DMS153 treated with DMSO at 0.1 percent for 48 hours (cell line): Measurements from ENCODE around the gene SMG7.

ENCODE experiments used
- DNase-seq: peaks from one replicate; lab custom pipeline; 2025; ENCODE audit not compliant: unreplicated experiment; lab: John Stamatoyannopoulos, UW

The SMG7 gene

DNA sequence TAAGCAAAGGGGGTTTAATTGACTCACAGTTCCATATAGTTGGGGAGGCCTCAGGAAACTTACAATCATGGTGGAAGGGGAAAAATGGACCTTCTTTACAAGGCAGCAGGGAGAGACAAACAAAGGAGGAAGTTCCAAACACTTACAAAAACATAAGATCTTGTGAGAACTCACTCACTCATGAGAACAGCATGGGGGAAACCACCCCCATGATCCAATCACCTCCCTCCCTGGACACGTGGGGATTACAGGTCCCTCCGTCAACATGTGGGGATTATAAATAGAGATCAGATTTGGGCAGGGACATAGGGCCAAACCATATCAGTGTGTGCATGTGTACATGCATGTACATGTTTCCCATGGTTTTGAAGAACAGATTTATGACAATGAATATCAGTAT is 5.5 kb upstream of the SMG7 start:
- no peak for DNase-seq

DNA sequence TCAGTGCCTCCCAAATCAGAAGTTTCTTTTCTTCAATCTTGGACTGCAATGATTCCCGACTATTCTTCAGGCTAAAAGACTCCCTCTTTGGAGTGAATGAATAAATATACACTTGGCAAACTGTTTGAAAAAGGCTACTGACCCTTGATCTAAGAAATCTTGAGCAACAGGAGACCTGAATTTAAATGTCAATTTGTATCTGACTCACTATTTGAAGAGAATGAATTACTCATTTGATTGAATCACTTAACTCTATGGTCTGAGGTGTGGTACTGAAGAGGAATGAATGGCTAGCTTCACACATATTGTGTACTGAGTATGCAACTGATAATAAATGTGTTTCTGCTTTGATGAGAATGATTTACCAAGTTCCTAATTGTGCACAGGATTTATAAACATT is 4.6 kb upstream of the SMG7 start:
- DNase-seq: no peak

DNA sequence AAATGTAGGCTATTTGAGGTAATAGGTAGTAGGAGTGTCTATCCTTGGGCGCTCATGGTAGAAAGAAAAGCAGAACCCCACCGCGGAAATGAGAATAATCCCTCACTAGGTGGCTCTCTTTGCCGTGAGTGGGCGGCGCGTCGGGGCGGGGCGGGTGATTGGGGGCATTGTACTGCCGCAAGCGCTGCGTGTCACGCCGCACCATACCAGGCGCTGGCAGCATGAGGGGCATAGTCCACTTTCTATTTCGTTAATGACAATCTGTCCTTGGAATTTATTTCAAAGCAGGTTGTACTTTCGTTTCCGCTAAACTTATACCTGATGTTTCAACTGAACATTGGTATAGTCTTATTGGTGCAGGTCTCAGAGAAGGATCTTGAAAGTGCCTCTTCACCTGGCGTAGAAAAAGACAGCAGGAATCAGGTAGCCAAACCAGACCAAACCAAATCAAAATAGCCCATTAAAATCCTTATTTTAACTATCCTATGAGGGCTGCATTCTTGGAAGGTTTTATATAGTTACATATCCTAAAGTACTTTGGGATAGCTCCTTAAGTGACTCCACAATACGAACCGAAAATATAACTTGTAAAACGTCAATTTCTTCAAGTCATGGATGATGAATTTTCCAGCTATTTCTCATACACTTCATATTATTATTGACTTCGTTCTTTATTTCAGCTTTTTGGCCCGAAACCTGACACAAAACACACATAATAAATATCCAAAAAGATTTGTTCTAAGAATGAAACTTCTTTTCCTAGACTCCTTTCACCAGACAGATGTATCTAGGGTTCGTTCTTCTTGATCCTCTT is 1.9 kb upstream of the SMG7 start:
- DNase-seq: peak; percentile 89

DNA sequence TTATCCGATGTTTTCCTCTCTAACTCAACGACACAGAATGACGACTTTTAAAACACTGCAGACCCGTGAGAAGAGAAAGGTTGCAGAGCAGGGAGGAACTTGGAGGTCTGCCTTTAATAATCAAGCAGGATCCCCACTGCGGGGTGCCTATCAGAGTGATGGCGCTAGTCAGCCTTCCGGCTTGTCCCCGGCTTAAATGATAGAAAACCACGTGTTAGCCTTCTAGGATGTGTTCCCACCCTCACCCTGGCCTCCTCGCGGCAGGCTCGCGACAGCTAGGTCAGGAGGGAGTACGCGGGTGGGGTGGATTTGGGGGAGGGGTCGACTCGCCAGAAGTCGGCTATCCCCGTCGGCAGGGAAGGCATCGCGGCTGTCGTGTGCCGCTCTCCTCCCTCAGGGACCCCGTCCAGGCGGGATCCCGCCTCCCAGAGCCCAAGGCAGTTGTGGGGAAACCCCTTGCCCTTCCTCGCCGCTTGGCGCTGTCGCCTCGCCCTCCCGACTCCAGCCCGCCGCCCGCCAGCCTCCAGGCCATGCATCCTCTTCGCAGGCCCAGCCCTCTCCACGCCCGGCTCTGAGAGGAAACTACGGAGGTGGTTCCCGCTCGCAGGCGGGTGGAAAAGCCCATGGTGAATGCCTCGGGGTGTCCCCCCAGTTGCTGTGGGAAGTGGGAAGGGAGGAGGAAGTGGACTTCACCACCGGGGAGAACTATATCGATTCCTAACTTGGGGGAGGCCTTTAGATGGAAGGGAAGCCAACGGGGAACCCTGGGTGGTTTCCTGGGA is 1.1 kb upstream of the SMG7 start:
- peak; percentile 93 for DNase-seq

DNA sequence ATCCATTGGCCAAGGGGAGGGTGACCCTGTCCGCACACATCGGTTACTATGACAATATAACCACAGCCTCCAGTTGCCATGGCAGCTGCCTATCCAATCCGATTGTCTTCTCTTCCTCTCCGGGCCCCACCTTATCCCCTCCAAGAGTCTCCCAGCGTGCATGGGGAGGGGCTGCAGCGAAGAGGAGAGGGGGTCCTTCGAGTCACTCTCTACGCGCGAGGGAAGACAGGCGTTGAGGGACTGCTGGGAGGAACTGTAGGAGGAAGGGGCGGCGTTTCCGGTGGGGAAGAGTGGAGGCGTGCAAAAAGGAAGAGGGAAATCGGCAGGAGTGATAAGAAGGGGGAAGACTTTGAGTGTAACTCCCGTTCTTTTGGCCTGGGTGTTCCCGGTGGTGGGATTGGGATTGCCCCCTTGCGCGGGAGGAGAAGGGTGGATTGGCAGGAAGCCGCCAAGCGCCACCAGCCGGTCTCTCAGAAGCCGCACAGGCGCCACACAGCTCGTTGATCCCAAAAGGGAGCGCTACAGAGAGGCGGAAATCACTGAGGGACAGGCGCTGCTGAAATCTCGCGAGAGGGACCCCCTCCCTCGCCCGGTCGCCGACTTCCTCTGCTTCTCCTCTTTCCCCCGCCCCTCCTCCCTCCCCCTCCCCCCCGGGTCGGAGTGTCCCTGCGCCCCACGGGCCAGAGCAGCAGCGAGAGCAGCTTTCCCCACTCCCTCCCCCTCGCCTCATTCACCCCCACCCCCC is 384 bp upstream of the SMG7 start:
- peak; percentile 99 for DNase-seq

DNA sequence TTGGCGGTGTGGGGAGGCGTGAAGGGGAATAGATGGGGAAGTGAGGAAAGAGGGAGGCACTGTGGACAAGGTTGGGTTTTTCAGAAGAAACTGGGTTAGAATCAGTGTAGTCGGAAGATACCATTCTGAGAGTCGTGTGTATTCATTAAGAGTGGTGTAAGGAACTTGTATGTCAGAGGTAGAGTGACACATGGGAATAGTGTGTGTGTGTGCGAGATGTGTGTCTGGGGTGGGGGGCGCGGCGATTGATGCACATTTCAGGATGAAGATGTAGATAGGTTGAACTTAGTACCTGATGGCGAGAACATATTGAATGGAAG is 878 bp downstream of the SMG7 start:
- DNase-seq: no peak

DNA sequence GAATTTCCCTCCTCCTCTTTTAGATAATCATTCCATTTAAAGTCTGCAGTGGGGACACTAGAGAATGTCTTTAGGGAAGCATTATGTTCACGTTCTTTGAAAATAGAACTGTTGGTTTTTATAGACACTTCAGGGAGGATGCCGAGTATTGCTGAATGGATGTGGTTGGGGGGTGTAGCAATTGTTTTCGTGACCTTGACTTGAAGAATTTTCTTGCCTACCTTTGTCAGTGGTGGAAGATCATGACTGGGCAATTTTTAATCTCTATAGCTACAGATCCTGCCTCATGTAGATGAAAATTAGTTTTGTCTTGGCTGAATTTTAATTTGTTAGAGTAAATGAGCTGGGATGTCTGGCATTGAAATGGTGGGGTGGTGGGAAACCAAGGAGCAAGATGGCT is 3.8 kb downstream of the SMG7 start:
- DNase-seq: no peak

DNA sequence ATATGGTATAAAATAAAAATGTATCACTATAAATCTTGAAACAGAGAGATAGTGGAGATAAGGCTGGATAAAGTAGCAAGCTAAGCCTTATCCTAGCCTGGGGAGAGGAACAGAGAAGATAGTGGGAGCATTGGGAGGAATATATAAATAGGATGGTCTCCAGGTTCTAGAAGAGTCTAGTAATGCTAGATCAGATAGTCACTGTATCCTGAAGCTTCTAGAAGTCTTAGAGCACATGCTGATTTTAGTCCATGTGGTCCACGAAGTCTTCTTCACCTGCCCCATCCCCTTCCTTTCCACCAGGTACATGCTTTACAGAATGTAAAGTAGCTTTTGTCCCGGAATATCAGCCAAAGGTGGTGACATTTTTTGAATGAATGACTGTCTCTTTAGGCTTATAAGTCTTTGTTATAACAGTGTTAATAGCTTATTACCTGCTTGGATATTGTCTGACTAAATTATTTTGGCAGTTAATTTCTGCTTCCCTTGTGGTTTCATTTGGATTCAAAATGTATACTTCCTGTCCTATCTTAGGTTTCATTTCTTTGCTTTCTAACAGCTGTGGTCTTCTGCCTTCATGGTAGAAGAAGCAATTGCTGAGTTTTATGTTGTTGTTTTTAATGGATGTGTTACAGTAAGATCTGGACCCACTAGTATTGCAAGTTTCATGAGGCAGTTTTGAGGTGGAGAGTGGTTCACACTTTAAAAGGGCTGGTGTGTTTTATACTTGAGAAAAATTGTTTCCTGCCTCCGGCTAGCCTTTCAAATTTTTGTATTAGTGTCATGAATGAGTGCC is 5.9 kb downstream of the SMG7 start:
- no peak for DNase-seq

DNA sequence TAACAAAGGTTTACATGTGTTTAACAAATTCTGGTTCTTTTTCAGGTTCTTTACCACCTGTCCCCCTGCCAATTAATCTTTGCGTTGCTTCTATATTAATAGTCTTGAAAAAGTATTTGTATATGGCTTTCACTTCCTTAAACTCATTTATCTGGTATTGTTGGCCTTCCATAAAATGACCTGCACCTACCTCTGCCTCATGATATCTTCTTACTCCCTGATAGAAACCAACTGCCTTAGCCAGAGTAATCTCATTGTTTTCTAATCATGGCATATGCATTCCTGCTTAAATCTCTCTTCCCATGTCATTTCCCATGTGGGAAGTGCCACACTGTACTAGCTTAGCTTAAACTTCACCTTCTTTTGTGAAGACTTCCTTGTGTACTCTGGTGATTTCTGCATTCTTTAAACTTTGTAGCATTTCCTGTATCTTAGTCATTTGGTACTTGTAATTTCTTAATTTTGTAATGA is 8.7 kb downstream of the SMG7 start:
- DNase-seq: no peak

DNA sequence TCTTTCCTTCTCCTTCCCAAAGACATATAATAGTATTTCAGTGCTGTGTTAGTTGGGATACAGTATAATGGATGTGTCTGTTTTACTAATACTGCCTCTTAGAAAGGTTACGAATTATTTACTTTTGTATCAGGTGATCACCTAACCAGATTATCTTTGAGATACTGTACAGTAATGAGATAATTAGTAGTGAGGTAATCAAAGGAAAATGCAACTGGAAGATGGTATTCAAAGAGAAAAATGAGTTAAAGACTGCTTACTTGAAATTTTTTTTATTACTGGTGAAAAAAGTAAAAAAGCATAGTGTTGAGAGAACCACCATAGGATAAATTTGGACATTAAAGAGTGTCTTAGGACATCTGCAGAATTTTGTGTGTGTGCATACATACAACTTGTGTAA is 10.9 kb downstream of the SMG7 start:
- DNase-seq: no peak

DNA sequence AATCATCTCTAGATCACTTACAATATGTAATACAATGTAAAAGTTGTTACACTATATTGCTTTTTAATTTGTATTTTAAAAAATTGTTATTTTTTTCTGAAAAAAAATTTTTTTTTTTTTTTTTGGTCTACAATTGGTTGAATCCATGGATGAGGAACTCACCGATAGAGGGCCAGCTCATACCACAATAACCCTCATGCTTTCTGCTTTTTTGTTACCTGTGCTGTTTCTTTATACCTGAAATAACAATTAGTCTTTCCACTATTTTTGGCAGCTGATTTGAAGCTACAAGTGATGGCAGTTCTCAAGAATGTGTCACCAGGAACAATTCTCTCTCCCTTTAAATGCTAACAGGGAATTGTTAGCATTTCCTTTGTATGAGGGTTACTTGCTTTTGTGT is 12.0 kb downstream of the SMG7 start:
- no peak for DNase-seq

DNA sequence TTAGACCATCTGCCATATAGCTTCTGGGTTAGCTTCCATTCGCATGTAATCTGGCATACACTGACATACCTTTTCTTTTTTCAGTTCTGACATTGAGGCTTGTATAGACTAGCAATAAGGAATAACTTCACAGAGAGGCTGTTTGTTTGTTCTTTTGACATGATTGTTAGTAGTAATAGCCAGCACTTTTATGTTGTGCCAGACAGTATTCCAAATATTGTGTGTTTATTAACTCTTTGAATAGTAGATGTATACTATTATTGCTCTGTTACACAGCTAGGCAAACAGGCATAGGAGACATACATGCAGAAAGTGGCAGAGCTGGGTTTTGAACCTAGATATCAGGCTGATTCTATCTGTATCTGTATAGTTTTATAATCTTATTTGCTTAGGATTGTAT is 12.6 kb downstream of the SMG7 start:
- DNase-seq: no peak

DNA sequence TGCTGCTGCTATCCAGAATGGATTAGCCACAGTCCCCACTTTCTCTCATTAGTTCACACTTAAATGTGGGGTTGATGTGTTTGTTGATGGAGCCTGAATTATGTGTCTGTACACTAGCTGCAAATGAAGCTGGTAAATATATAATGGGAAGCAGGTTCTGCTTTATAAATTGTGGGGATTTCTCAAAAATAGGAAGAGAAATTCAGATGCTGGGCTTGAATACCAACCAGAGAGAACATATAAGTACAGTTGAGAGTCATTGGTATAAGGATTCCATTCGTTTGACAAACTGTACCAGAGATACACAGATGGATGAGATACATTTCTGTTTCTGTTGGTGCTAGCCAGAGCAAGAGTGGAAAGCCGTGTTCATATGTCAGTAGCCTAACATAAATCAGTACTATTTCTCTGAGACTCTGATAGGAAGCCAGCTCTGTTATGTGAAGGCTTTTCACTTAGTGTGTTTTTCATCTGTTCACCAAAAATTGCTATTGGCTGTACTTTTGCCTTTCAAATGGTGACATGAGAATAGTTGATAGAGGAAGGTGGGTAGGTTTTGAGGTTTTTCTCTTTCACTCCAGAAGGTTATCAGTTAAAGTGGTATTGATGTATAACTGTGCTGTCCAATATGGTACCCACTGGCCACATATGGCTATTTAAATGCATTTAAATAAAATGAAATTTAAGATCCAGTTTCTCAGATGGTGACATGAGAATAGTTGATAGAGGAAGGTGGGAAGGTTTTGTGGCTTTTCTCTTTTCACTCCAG is 15.6 kb downstream of the SMG7 start:
- DNase-seq: no peak

DNA sequence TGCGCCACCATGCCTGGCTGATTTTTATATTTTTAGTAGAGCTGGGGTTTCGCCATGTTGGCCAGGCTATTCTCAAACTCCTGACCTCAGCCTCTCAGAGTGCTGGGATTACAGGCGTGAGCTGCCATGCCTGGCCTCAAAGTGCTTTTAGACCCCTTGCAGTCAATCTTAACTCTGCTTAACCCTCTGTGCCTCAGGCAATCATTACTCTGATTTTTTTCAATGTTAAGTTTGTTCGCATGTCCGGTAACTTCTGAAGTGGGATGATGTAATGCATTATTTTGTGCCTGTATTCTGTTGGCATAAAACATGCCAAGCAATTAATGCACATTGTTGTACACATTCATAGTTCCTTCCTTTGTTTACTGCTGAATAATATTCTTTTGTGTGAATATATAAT is 18.6 kb downstream of the SMG7 start:
- DNase-seq: no peak

DNA sequence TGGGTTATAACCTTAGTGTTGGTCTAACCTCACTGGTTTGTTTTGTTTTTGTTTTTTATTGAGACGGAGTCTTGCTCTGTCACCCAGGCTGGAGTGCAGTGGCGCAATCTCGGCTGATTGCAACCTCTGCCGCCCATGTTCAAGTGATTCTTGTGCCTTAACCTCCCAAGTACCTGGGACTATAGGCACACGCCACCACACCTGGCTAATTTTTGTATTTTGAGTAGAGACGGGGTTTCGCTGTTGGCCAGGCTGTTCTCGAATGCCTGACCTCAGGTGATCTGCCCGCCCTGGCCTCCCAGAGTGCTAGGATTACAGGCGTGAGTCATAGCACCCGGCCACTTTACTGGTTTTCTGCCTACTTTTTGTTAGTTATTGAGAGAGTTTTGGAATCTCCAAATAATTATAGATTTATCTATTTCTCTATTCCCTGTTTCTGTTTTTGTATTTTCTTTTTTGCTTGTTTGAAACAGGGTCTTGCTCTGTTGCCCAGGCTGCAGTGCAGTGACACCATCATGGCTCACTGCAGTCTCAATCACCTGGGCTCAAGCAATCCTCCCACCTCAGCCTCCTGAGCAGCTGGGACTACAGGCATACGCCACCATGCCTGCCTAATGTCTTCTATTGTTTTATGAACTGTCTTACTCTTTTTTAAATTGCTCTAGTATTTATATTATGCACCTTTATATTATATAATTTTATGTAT is 21.4 kb downstream of the SMG7 start:
- DNase-seq: no peak

DNA sequence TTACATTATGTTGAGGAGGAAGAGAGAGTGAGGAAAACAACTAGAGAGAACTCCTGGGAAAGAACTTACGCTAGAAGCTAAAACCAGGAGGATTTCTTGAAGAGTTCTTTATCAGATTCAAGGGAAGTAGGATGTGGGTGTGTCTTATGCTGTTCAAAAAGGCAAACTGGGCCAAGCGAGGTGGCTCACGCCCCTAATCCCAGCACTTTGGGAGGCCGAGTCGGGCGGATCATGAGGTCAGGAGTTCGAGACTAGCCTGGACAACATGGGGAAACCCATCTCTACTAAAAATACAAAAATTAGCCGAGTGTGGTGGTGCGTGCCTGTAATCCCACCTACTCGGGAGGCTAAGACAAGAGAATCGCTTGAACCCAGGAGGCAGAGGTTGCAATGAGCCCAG is 23.1 kb downstream of the SMG7 start:
- no peak for DNase-seq

DNA sequence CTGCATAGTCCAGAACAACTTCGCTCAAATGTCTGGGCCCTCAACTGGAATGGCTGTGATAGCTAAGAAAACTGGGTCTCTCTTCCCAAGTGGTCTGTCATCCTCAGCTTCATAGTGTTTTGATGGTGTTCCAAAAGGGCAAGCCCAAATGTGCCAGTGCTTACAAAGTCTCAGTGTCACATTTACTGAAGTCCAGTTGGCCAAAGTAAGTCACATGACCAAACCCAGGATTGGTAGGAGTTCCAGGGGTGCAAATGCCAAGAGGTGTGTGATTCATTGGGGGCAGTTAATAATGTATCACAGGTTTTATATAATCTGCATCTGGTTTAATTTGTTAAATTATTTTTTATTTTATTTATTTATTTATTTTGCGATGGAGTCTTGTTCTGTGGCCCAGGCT is 24.9 kb downstream of the SMG7 start:
- no peak for DNase-seq

DNA sequence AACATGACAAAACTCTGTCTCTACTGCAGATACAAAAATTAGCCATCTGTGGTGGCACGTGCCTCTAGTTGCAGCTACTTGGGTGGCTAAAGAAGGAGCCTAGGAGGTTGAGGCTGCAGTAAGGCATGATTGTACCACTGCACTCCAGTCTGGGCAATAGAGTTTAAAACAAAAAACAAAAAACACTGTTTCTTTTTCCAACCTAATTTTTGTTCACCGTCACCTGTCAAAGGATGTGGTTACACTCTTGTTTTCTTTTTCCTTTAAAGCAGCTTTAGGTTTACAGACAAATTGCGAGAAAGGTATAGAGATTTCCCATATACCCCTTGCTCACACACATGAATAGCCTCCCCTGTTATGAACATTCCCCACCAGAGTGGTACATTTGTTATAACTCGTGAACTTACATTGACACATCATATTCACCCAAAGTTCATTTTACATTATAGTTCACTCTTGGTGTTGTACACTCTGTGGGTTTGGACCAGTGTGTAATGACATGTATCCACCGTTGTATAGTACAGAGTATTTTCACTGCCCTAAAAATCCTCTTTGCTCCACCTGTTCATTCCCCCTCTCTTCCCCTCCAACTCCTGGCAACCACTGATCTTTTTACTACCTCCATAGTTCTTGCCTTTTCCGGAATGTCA is 26.2 kb downstream of the SMG7 start:
- no peak for DNase-seq

DNA sequence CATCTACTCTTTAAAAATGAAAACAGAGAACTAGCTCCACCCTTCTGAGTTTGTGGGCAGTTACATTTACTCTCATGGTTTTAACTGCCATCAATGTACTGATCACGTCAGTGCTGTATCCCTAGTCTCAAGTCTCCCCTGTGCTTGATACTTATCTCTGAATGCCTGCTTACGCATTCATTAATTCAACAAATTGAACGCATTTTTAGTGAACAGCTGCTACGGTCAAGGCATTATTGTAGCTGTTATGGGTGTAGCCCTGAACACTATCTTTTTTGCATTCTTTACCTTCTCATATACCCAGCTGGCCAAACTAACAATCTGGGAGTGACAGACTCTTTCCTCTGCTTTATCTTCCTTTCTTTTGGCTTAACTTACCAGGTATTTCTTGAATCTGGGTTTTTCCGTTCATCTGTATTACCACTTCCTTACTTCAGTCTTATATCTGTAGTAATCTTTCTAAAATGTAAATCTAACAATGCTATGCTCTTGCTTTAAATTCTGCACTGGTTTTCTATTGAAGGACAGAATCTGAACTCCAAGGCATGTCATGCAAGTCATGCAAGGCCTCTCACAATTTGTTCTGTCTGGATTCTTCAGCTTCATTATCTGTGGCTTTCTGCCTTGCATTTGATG is 33.3 kb downstream of the SMG7 start:
- DNase-seq: no peak
